Thoracic aorta (tissue), 2 donors: ENCODE measurements around the gene SPEM1. TPM values are rescaled to one million over a fixed set of nuclear protein-coding genes. Genes with fewer than 3 reads are reported as not detected.

Experiments used
- ATAC-seq: fragments of 150-250 bp; one replicate; pipeline ENCODE4 v1.8.0; 2017; ENCODE audit warnings: low read depth; ENCODE audit not compliant: insufficient number of reproducible peaks, low FRiP score
- DNase-seq: peaks from one replicate; pipeline ENCODE4 v3.0.0-alpha.2; 2020; ENCODE audit warnings: low spot score
- H3K27ac ChIP-seq, 2 donors: fragments of 200-600 bp; sonication (generic); 1 replicate in 1 of 2; 2 replicates in 1 of 2; pipeline ENCODE4 v1.5.1; 2016; ENCODE audit warnings: mild to moderate bottlenecking in 2 of 2, moderate library complexity in 2 of 2
- H3K27me3 ChIP-seq: fragments of 200-600 bp; sonication (generic); replicated peaks from 2 replicates; pipeline ENCODE4 v1.6.0; 2016; ENCODE audit warnings: mild to moderate bottlenecking; ENCODE audit not compliant: insufficient read depth
- H3K36me3 ChIP-seq: fragments of 200-600 bp; sonication (generic); one replicate; pipeline ENCODE4 v1.5.1; 2016
- H3K4me1 ChIP-seq, 2 donors: fragments of 200-600 bp; sonication (generic); 1 replicate in 1 of 2; 2 replicates in 1 of 2; pipeline versions ENCODE4 v1.5.1 to v1.6.0; 2016; ENCODE audit warnings: low read depth in 2 of 2, mild to moderate bottlenecking in 1 of 2; ENCODE audit not compliant: control insufficient read depth in 1 of 2
- H3K4me3 ChIP-seq: fragments of 200-600 bp; sonication (generic); 2 replicates; pipeline ENCODE4 v1.5.1; 2016; ENCODE audit warnings: mild to moderate bottlenecking
- H3K9me3 ChIP-seq: fragments of 200-600 bp; sonication (generic); 2 replicates; pipeline ENCODE4 v1.5.1; 2016
- total RNA-seq, 2 donors: library from RNA; depleted of rRNA; stranded (reverse); fragments of >200 nt; gene quantifications; one replicate each; pipeline versions ENCODE4 v1.1.0 to v1.2.3, GENCODE V29; 2016
- TF ChIP-seq, protein P1 (sequence below): fragments of 200-600 bp; sonication (generic); IDR thresholded peaks from one replicate; pipeline ENCODE4 v1.5.1; 2019; ENCODE audit warnings: antibody characterized with exemption

The SPEM1 gene
- total RNA-seq, 2 donors from 2014 or later: not detected

DNA sequence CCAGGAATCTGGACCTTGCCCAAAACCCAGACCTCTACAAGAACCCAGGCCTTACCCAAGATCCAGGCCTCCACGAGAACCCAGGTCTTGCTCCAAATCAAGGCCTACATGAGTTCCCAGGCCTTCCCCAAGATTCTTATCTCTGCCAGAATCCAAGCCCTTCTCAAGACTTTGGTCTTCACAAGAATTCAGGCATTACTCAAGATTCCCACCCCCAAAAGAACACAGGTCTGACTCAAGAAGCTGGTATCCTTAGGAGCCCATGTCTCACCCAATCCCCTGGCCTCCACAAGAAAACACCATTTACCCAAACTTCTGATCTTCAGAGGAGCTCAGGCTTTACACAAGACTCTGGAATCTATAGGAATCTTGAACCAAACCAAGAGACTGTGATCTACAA, 11.1 kb downstream of the SPEM1 start:
- H3K27me3 ChIP-seq: no peaks in the 10 kb centered on the region
- H3K4me1 ChIP-seq: peaks cover 0 to 10% of the 10 kb centered on the region in 2 donors
- H3K27ac ChIP-seq: no peak overlapping the region
- ATAC-seq: no peak
- H3K4me3 ChIP-seq: no peak overlapping the region
- TF ChIP-seq, protein P1, sequence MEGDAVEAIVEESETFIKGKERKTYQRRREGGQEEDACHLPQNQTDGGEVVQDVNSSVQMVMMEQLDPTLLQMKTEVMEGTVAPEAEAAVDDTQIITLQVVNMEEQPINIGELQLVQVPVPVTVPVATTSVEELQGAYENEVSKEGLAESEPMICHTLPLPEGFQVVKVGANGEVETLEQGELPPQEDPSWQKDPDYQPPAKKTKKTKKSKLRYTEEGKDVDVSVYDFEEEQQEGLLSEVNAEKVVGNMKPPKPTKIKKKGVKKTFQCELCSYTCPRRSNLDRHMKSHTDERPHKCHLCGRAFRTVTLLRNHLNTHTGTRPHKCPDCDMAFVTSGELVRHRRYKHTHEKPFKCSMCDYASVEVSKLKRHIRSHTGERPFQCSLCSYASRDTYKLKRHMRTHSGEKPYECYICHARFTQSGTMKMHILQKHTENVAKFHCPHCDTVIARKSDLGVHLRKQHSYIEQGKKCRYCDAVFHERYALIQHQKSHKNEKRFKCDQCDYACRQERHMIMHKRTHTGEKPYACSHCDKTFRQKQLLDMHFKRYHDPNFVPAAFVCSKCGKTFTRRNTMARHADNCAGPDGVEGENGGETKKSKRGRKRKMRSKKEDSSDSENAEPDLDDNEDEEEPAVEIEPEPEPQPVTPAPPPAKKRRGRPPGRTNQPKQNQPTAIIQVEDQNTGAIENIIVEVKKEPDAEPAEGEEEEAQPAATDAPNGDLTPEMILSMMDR: no peak
- H3K36me3 ChIP-seq: no peaks in the 10 kb centered on the region
- DNase-seq: no peak
- no peaks in the 10 kb centered on the region for H3K9me3 ChIP-seq

DNA sequence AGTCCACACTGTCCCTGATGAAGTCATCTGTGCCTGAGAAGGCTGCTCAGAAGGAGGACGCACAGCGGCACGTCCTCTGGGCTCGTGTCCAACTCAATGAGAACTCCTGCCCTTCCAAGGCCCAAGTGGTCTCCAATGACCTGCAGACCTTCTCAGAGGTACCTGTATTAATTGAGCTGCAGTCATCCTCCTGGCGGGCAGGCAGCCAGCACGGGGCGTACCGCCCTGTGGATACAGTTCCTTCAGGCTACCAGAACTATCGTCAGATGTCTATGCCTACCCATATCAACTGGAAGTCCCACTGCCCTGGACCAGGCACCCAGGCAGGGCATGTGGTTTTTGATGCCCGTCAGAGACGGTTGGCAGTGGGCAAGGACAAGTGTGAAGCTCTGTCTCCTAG, 12.2 kb downstream of the SPEM1 start:
- Histone ChIP-seq H3K4me1 (peaks cover 6 to 21% of the 10 kb centered on the region in 2 donors), H3K36me3 (no peaks in the 10 kb centered on the region), H3K4me3 (no peak overlapping the region), H3K27me3 (no peaks in the 10 kb centered on the region), H3K27ac (no peak overlapping the region), H3K9me3 (no peaks in the 10 kb centered on the region)
- no peak for DNase-seq
- ATAC-seq: no peak
- TF ChIP-seq, protein P1: no peak

DNA sequence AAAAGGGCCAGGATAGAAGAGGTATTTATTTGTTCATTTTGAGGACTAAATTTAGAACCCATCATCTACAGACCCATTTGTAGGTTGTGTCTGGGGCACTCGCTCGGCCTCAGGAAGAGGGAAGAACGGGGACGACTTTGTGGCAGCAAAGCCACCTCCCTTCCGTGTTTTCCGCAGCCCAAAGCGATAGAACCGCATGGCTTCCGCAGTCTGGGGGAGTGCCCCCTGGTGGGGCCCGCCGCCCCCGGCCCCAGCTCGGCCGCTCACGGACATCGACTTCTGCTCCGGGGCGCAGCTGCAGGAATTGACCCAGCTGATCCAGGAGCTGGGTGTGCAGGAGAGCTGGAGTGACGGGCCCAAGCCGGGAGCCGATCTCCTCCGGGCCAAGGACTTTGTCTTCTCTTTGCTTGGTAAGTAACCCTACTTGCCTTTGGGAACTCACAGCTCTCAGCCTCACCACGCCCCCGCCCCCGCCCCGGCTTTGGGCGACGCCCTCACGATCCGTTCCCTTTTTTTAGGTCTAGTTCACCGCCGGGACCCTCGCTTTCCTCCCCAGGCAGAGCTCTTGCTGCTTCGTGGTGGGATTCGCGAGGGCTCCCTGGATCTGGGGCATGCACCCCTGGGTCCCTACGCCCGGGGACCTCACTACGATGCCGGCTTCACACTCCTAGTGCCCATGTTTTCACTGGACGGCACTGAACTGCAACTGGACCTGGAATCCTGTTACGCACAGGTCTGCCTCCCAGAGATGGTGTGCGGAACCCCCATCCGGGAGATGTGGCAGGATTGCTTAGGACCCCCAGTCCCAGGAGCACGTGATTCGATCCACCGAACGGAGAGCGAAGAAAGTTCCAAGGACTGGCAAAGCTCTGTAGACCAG, 15.8 kb downstream of the SPEM1 start:
- Histone ChIP-seq H3K4me3 (peak overlapping the region; percentile 83), H3K36me3 (no peaks in the 10 kb centered on the region), H3K4me1 (peaks cover 25 to 52% of the 10 kb centered on the region in 2 donors), H3K27ac (peak overlapping the region in 1 of 2 donors; percentile 31), H3K27me3 (peaks cover 5% of the 10 kb centered on the region), H3K9me3 (no peaks in the 10 kb centered on the region)
- ATAC-seq: peak; percentile 2
- TF ChIP-seq, protein P1: no peak
- no peak for DNase-seq

DNA sequence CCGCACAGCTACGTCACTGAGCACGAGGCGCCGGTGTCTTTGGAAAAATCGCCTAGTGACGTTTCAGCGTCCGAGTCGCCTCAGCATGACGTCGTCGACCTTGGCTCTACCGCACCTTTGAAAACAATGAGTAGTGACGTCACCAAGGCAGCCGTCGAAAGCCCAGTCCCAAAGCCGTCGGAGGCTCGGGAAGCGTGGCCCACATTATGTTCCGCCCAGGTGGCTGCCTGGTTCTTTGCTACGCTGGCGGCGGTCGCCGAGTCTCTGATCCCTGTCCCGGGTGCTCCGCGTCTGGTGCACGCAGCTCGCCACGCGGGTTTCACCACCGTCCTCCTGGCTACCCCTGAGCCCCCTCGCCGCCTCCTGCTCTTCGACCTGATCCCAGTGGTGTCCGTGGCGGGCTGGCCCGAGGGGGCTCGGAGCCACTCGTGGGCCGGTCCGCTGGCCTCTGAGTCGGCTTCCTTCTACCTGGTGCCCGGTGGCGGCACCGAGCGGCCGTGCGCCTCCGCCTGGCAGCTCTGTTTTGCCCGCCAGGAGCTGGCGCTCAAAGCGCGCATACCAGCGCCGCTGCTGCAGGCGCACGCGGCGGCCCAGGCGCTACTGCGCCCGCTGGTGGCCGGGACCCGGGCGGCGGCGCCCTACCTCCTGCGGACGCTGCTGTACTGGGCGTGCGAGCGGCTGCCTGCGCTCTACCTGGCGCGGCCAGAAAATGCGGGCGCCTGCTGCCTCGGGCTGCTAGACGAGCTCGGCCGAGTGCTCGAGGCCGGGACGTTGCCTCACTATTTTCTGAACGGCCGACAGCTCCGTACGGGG, 16.6 kb downstream of the SPEM1 start:
- Histone ChIP-seq H3K27me3 (peaks cover 5% of the 10 kb centered on the region), H3K36me3 (no peaks in the 10 kb centered on the region), H3K4me3 (peak overlapping the region; percentile 83), H3K27ac (peak overlapping the region in 1 of 2 donors; percentile 42), H3K4me1 (peaks cover 25 to 53% of the 10 kb centered on the region in 2 donors), H3K9me3 (no peaks in the 10 kb centered on the region)
- peak; percentile 42 for ATAC-seq
- TF ChIP-seq, protein P1: peak; percentile 79
- no peak for DNase-seq

DNA sequence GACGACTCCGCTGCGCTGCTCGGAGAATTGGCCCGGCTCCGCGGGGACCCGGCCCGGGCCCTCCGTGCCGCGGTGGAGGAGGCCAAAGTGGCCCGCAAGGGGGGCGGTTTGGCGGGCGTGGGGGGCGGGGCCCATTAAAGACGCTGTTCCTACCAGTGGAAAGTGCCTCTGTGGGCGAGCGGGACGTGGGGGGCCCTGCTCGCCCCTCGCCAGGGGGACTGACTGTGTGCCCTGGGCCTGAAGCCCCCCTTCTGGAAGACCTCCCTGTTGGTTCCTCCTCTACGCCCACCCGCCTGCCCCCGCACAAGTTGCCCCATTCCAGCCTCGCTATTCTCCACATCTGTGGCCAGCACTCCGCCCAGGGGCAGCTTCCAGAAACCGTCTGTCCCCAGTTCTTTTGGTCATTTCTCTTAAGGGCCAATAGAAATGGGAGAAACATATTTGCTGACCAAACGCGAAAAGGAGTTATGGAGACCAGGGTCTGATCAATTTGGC, 17.3 kb downstream of the SPEM1 start:
- Histone ChIP-seq H3K27me3 (peaks cover 5% of the 10 kb centered on the region), H3K4me3 (peak overlapping the region; percentile 83), H3K36me3 (no peaks in the 10 kb centered on the region), H3K27ac (no peak overlapping the region), H3K9me3 (no peaks in the 10 kb centered on the region), H3K4me1 (peaks cover 25 to 53% of the 10 kb centered on the region in 2 donors)
- TF ChIP-seq, protein P1: no peak
- DNase-seq: no peak
- ATAC-seq: no peak
